HG03378 (cell line): ENCODE data around the gene RBM14.
"Not testable (repeated sequence)": the region's sequence is repeated elsewhere in the genome, so short reads cannot be mapped to it uniquely, and the experiment has no call there.

Experiments
- ATAC-seq: cut with Tn5 transposase; IDR thresholded peaks from one replicate; pipeline ENCODE4 v1.9.1; 2021; ENCODE audit warnings: mild to moderate bottlenecking, moderate library complexity; ENCODE audit not compliant: unreplicated experiment

The RBM14 gene

GRCh38 chr11:66631883-66632282, 15.5 kb downstream of the RBM14 start:
- no peak for ATAC-seq

DNA sequence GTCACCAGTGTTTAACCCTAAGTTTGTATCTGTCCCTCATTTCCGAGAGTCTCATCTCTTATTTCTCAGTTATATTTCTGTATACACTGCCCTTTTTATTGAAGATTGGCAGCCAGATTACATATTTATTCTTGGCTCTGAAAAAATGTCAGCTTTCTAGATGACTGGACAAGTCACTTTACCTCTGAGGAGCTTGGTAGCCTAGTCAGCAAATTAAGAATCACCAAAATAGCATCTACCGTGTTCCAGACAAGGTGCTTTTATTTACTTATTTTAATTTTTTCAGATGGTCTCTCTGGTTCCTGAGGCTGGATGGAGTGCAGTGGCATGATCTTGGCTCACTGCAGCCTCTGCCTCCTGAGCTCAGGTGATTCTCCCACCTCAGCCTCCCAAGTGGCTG, 16.5 kb downstream of the RBM14 start:
- ATAC-seq: no peak

GRCh38 chr11:66636411-66636810, 20.0 kb downstream of the RBM14 start:
- no peak for ATAC-seq

DNA sequence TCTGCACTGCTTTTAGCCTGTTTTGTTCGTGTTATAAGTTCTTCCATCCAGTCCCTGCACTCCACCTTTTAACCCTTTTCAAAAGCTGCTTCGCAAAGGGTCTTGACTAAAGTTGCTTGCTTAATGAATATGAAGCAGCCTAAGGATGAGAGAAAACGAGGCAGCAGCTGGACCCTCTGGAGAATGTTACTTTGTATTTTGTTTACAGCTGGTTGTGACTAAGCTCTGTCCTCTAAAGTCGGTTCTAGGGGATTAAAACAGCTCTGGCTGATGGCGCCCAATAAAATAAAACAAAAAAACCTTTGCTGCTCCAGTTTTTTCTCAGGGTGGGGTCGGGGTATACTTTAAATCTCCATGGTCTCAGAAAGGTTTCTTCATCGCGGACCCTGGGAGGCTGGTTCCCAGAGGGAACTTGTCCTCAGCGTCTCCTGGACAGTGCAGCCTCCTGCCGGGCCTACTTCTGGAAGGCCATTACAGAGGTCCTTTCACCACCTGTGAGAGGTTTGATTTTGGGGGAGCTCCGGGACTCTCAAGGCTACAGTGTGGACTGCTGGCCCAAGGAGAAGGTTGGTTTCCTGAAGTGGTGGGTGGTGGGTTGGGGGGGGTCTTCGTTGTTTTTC, 21.2 kb downstream of the RBM14 start:
- no peak for ATAC-seq

DNA sequence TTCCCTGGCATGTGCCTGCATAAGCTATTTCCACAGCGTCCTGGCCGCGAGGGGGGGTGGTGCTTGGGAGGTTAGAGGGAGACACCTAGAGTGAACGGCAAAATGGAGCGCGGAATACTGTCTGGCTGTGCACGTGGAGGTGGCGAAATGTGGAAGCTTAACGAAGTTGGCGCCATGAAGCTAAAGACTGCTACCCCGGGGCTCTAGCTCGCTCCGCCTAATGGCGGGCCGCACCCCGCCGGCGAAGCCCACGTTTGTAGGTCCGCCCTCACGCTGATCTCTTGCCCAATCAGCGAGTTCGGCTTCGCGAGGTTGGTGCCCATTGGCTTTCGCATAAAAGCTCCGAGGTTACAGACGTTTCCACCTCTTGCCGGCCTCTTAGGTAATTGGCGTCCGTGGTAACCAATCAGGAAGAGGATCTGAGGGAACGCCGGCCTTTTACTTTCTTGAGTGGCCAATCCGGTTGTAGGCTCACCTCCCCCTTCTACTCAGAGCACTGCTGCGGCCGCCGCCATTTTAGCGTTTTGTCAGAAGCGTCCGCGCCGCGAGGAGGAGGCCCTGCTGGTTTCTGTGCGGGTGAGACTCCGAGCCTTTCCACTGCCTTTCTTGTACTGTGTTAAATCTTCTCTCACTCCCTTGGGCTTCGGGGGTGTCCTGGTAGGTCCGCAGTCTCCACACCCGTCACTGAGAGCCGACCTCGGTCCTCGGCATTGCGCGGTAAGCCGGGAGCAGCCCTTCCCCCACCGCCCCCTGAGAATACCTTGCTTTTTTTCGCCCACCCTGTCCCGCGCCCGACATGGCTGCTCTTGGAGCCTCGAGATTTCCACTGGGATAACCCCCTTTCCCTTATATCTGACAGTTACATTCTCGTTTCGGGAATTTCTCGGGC, 22.0 kb downstream of the RBM14 start, which contains the start of gene RBM4:
RBM4 (plus strand) TSS at position 527 of the 889 bp plus-strand sequence. CDS start 1,009 bp downstream, outside the sequence.
- peak; percentile 92 for ATAC-seq

DNA sequence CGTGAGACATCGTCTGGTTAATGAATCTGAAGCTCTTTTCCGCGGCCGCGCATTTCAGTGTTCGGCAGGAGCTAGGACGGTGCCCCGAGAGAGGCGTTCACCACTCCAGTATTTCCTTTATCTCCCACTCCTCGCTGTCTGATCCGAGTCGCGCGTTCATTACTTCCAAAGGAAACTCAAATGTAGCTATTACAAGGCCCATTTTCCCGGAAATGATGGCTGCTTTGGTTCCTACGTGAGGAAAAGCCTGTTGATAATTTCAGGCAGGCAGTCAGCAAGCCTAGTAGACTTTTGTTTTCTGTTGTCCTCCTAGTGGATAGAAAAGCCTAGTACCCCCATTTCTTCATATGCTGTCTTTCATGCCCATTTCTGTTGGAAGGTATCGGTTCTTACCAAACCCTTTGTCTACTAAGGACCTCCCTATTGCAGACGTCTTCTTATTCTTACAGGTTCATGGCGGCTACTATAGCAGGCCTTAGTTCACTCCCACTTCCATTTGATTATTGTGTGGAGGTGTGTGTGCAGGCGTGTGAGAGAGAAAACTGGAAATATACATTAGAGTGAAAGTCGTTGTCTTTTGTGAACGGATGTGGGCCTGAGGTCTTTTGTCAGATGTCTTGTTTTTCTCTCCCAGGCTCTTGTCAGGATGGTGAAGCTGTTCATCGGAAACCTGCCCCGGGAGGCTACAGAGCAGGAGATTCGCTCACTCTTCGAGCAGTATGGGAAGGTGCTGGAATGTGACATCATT, 22.8 kb downstream of the RBM14 start:
- ATAC-seq: no peak

GRCh38 chr11:66639814-66640340, 23.4 kb downstream of the RBM14 start:
- ATAC-seq: not testable (repeated sequence)

DNA sequence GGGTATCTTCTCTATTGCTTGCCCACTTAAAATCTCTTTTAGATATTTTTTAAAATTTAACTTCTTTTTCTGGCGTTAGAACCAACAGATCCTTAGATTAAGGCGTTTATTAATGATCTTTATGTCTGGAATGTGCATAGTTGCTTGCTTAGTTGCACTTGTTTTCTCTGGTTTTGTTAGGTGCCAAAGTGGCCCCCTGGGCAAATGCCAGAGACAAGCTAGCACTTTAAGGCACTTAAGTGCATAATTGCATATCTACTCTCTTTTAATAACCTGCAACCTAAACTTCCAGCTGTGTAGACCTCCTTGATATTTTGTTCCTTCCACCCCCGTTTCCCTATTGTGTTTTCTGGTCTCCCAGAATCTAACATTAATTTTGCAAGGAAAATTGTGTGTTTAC, 25.4 kb downstream of the RBM14 start:
- no peak for ATAC-seq

DNA sequence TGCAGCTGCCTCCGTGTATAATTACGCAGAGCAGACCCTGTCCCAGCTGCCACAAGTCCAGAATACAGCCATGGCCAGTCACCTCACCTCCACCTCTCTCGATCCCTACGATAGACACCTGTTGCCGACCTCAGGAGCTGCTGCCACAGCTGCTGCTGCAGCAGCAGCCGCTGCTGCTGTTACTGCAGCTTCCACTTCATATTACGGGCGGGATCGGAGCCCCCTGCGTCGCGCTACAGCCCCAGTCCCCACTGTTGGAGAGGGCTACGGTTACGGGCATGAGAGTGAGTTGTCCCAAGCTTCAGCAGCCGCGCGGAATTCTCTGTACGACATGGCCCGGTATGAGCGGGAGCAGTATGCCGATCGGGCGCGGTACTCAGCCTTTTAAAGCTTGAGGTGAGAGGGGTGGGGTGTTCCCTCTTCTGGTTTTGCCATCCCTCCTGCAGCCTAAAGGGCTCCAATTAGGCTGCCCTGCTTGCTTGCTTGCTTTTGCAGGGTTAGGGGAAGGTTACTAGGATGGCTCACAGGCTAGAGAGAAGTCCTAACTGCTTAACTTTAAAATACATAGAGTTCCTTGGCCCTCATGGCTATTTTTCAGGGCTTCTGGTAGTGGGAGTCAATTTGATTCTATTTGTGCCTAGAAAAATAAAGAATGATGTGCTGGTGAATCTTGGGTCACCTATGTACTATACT, 27.5 kb downstream of the RBM14 start:
- no peak for ATAC-seq

DNA sequence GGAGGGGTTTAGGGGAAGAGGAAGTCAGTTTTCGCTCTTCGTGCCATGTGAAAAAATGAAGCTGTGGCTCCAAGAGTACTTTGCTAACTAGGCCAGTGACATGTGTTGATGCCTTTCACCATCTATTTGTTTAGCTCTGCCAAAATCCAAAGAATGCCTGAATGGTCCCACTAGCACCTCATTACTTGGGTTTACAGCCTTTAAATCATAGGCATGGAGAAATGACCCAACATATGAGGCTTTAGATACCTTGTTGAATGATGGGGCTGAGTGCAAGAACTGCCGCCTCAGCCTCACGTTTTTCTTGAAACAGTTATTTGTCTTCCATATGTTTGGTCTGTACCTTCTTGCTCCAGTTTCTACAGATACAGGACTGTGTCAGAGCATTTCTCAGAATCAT, 30.4 kb downstream of the RBM14 start:
- no peak for ATAC-seq

DNA sequence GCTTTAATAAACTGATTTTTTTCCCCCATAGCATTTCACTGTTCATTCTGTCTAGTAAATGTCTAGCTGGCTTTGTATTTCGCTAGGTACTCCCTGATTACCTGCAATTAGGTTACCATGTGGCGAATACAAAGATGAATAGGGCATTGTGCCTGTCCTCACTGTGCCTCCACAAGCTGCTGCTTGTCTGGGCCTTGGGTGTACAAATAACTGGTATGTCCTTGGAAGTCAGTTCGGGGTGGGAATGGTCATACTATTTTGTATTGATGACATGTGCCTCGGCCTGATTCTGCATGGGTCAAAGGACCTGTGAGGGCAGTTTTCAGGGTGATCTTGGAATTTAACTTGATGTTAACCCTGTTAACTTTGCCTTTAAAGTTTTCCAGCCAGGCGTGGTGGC, 33.5 kb downstream of the RBM14 start:
- ATAC-seq: no peak

GRCh38 chr11:66651016-66651415, 34.6 kb downstream of the RBM14 start:
- ATAC-seq: no peak

DNA sequence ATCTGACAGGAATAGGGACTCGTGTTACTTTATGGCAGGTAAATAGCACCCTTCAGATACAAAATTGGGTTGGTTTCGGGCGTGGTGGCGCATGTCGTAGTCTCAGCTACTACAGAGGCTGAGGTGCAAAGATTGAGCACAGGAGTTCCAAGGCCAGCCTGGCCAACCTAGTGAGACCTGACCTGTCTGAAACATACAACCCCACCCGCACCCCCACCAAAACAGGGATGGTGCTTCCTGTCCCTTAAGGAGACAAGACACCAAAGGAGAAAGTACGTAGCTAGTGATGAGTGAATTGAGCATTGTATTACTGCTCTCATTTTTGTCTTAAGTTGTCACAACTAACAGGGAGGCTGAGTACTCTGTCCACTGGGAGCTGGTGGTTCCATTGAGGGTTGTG, 36.2 kb downstream of the RBM14 start:
- ATAC-seq: no peak

DNA sequence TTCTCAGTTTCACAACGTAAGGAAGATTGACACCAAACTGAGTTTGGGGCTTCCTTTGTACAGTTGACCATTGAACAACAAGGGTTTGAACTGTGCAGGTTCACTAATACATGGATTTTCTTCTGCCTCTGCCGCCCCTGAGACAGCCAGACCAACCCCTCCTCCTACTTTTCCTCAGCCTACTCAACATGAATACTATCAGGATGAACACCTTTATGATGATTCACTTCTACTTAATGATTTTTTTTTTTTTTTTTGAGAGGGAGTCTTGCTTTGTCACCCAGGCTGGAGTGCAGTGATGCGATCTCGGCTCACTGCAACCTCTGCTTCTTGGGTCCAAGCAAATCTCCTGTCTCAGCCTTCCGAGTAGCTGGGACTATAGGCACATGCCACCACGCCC, 36.7 kb downstream of the RBM14 start:
- ATAC-seq: no peak

DNA sequence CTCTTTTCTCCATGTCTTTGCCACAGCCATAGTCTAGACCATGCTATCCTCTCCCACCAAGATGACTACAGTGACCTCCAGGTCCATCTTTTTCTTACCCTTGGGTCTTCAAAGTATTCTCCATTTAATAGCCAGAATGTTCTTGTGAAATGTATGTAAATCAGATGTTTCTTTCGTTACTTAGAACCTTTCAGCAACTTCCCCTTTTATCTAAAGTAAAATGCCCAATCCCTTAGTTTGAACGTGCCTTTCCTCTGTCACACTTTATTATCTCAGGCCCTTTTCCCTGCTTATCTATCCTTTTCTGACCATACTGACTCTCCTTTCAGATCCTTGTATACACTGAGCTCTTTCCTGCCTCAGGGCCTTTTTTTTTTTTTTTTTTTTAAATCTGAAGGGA, 43.3 kb downstream of the RBM14 start:
- no peak for ATAC-seq

DNA sequence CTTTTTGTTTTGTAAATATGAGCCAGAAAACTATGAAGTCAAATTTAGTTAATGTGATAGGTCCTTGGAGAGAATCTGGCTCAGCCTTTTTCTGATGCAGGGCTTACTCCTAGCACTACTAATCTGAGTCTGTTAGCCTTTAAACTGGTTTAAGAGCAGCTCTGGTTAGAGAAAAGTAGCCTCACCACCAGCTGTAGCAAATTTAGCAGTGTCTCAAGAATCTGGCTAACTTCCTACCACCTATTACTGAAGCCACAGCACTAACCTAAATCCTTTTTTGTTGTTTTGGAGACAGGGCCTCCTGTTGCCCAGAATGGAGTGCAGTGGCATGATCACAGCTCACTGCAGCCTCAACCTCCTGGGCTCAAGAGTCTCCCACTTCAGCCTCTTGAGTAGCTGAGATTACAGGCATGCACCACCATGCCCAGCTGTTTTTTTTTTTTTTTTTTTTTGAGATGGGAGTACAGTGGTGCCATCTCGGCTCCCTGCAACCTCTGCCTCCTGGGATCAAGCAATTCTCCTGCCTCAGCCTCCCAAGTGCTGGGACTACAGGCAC, 47.4 kb downstream of the RBM14 start:
- no peak for ATAC-seq

DNA sequence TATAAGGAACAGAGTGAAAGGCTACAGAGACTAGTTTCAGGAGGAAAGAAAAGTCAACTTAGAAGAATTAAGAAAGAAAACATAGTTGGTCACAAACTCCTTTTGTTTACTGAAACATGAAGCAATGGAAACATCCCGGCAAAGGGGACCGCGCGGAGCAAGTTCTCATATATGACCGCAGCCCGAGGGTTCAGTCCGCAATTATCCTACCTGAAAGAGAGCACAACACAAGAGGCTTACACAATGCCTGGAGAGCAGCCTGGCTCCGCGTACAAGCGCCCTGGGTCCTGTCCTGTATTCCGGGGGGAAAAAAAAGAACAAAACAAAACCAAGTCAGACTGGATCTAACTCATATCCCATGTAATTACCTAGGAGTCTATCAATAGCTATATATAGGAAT, 48.9 kb downstream of the RBM14 start:
- no peak for ATAC-seq

DNA sequence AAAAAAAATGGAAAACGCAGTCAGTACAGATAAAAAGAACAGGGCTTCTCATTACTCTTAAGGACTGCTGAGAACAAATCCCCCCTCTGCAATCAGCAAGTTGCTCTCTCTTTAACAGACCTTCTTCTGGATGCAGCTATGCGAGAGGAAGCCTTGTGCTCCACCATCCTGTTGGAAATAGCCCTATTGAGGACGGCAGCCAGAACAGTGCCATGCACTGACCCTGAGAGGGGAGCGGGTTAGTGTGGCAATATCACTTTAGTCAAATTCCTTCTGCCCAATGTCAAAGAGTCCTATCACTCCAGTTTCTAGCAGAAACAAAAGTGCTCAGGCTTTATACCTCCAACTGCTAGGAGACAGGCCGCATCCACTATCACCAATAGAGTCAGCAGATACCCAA, 54.4 kb downstream of the RBM14 start:
- ATAC-seq: no peak

GRCh38 chr11:66674964-66675602, 58.7 kb downstream of the RBM14 start:
- no peak for ATAC-seq
